Activated T-cell treated with anti-CD3 and anti-CD28 coated beads for 1 hour (primary cell): Measurements from ENCODE around the gene BCL2L11.

Source experiments
- DNase-seq: peaks from one replicate; pipeline ENCODE4 v3.0.0-alpha.2; 2020; ENCODE audit warnings: low read depth

The BCL2L11 gene

GRCh38 chr2:111143107-111143842, 22.6 kb downstream of the BCL2L11 start:
- DNase-seq, result no peak

- no peak for DNase-seq
Observed at GRCh38 chr2:111143843-111144198, 23.1 kb downstream of the BCL2L11 start.

GRCh38 chr2:111145103-111145760, 24.5 kb downstream of the BCL2L11 start:
- DNase-seq, result no peak

- no peak for DNase-seq
Observed at GRCh38 chr2:111145951-111146350, 25.2 kb downstream of the BCL2L11 start.

GRCh38 chr2:111148225-111148873, 27.6 kb downstream of the BCL2L11 start:
- DNase-seq, result no peak

- DNase-seq, result no peak
Observed at GRCh38 chr2:111148925-111149324, 28.2 kb downstream of the BCL2L11 start.

- DNase-seq, result no peak
Observed at GRCh38 chr2:111149882-111150455, 29.3 kb downstream of the BCL2L11 start.

GRCh38 chr2:111154758-111155157, 34.0 kb downstream of the BCL2L11 start:
- no peak for DNase-seq

GRCh38 chr2:111155610-111156009, 34.9 kb downstream of the BCL2L11 start:
- no peak for DNase-seq

- no peak for DNase-seq
Observed at GRCh38 chr2:111156529-111156928, 35.8 kb downstream of the BCL2L11 start.

GRCh38 chr2:111157071-111157661, 36.5 kb downstream of the BCL2L11 start:
- DNase-seq, result no peak

GRCh38 chr2:111157798-111158197, 37.1 kb downstream of the BCL2L11 start:
- DNase-seq, result no peak

GRCh38 chr2:111159641-111160040, 38.9 kb downstream of the BCL2L11 start:
- no peak for DNase-seq

GRCh38 chr2:111160758-111161157, 40.0 kb downstream of the BCL2L11 start:
- no peak for DNase-seq

GRCh38 chr2:111161971-111162370, 41.3 kb downstream of the BCL2L11 start:
- DNase-seq, result no peak

- no peak for DNase-seq
Observed at GRCh38 chr2:111162718-111163331, 42.1 kb downstream of the BCL2L11 start.

GRCh38 chr2:111164078-111164477, 43.4 kb downstream of the BCL2L11 start:
- no peak for DNase-seq

- DNase-seq, result no peak
Observed at GRCh38 chr2:111165084-111165483, 44.4 kb downstream of the BCL2L11 start.

GRCh38 chr2:111166115-111166514, 45.4 kb downstream of the BCL2L11 start:
- no peak for DNase-seq

GRCh38 chr2:111167076-111167862, 46.6 kb downstream of the BCL2L11 start:
- no peak for DNase-seq

GRCh38 chr2:111167863-111168162, 47.1 kb downstream of the BCL2L11 start:
- no peak for DNase-seq
